Activated T-helper 17 cell treated with anti-CD3 and anti-CD28 coated beads, Interleukin-2, amount 50 U/mL, for 72 hours (primary cell): ENCODE measurements around the gene VWCE. TPM values are rescaled to one million over a fixed set of nuclear protein-coding genes. Genes with fewer than 3 reads are reported as not detected.

Experiments
- total RNA-seq, 2 donors: library from RNA; stranded (reverse); gene quantifications; one replicate each; pipeline ENCODE4 v1.2.3, GENCODE V29; 2022

The VWCE gene
- total RNA-seq, 2 donors from 2014 or later: 8.6 to 11.1 TPM

Other genes with a start within 250 kb of the VWCE start
- gene CD5, start 192.8 kb downstream of the VWCE start, total RNA-seq: 100 to 1,000 TPM; 231 to 476 TPM
- 10 to 100 TPM in 1 of 2 donors, 1 to 10 TPM in 1; 9.7 to 14.5 TPM for gene VPS37C, start 133.9 kb downstream of the VWCE start, total RNA-seq
- gene PGA3, start 91.8 kb downstream of the VWCE start, total RNA-seq: not detected
- gene PGA4, start 73.0 kb downstream of the VWCE start, total RNA-seq: not detected
- gene PGA5, start 54.1 kb downstream of the VWCE start, total RNA-seq: not detected
- 100 to 1,000 TPM; 211 to 344 TPM for gene DDB1, start 37.8 kb upstream of the VWCE start, total RNA-seq
- 10 to 100 TPM; 32.6 to 32.9 TPM for gene TKFC, start 37.9 kb upstream of the VWCE start, total RNA-seq
- 10 to 100 TPM; 46.5 to 62.3 TPM for gene CYB561A3, start 66.6 kb upstream of the VWCE start, total RNA-seq
- gene TMEM138, start 67.1 kb upstream of the VWCE start, total RNA-seq: 10 to 100 TPM; 30.6 to 47.9 TPM
- gene TMEM216, start 97.3 kb upstream of the VWCE start, total RNA-seq: 10 to 100 TPM; 12.1 to 12.8 TPM
- 100 to 1,000 TPM in 1 of 2 donors, 10 to 100 TPM in 1; 98.1 to 114 TPM for gene CPSF7, start 134.7 kb upstream of the VWCE start, total RNA-seq
- gene SDHAF2, start 134.8 kb upstream of the VWCE start, total RNA-seq: 10 to 100 TPM; 36.9 to 45.5 TPM
- gene LRRC10B, start 213.4 kb upstream of the VWCE start, total RNA-seq: not detected